T-helper 1 cell treated with Interleukin-12 subunit alpha and Interleukin-12 subunit beta and Interleukin-4 antibody, amounts not matched to agents 30 μg/mL and 1 μg/mL, for 36 hours (primary cell): Measurements from ENCODE around the gene GUCD1.

Experiments used
- H3K27ac Mint-ChIP-seq: one replicate; pipeline ENCODE4 v1.8.0; 2021; ENCODE audit warnings: mild to moderate bottlenecking, mixed read lengths
- H3K27me3 Mint-ChIP-seq: one replicate; pipeline ENCODE4 v1.8.0; 2021; ENCODE audit warnings: low read depth, mixed read lengths
- H3K36me3 Mint-ChIP-seq: one replicate; pipeline ENCODE4 v1.8.0; 2021; ENCODE audit warnings: low read depth, mixed read lengths
- H3K4me1 Mint-ChIP-seq: one replicate; pipeline ENCODE4 v1.8.0; 2021; ENCODE audit warnings: low read depth, mixed read lengths
- H3K4me3 Mint-ChIP-seq: one replicate; pipeline ENCODE4 v1.8.0; 2021; ENCODE audit warnings: mild to moderate bottlenecking, moderate library complexity, mixed read lengths
- H3K9me3 Mint-ChIP-seq: one replicate; pipeline ENCODE4 v1.8.0; 2021; ENCODE audit warnings: mixed read lengths

The GUCD1 gene

DNA sequence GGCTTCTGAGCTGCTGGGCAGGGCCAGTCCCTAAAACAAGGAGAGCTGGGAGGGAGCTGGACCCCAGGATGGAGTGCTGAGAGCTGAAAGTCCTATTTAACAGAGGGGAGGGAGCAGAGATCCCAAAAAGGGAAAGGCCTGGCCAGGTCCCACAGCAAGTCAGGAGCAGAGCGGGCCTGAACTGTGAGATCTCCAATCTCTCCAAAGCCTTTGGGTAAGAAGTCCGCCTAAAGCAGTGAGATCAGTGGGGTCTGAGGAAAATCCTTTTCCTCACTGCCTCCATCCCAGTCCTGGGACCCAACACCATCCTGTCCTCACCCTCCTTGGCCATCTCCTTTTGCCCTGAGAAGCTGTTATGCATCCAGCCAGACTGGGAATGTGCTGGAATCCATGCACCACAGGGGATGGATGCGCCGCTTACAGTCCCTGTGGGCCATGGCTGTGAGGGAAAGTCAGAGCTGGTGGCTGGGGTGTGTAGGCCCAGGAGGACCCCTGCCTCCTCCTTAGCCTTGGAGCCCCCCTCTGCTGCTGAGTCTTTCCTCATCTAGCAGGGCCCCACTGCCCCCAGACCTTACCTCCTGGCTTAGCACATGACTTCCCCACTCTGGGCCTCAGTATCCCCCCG lies 29.3 kb upstream of the GUCD1 start:
- H3K27ac Mint-ChIP-seq = no peak overlapping the region
- H3K4me3 Mint-ChIP-seq = no peak overlapping the region
- H3K9me3 Mint-ChIP-seq = no peaks in the 10 kb centered on the region
- no peaks in the 10 kb centered on the region for H3K27me3 Mint-ChIP-seq
- H3K4me1 Mint-ChIP-seq = no peaks in the 10 kb centered on the region
- no peaks in the 10 kb centered on the region for H3K36me3 Mint-ChIP-seq

DNA sequence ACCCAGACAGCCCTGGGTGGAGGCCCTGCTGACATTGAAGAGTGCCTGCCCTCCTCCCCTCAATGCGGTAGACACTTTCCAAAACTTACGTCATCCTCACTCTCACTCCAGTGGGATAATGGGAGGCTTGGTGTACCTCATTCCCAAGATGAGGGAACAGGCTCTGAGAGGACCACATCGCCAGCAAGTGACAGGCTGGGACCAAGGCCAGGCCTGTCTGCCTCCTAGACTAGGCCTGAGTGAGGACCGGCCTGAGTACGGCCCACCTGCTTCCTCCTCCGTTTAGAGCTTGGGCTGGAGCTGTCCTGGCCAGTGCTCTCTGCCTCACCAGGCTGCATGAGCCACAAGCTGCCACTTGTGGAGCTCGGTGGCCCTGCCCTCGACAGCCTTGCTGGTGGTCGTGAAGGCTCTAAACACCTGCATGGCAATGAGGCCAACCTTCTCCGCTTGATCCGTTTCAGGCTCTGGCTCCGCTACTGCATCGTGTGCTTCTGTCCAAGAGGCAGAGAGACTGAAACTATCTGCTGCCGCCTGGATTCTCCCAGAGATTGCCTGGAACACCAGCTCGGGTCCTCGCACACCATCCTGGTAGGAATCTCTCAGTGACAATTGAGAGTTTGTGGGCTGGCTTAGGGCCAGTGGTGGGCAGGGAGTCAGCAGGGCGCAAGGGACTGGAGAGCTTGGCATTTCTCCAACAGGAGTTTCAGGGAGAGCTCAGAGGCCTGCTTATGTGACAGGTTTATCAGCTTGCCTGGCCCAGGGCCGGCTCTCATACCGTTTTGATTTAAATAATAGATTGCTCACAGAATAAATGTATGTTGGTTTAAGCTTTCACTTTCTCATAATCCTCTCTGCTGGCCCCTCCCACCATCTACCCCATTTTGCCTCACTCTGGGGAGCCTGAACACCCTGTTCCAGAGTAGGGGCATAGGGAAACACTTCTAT lies 28.6 kb upstream of the GUCD1 start:
- Mint-ChIP-seq H3K4me3 (no peak overlapping the region), H3K4me1 (no peaks in the 10 kb centered on the region), H3K27ac (no peak overlapping the region), H3K9me3 (no peaks in the 10 kb centered on the region), H3K36me3 (no peaks in the 10 kb centered on the region), H3K27me3 (no peaks in the 10 kb centered on the region)

DNA sequence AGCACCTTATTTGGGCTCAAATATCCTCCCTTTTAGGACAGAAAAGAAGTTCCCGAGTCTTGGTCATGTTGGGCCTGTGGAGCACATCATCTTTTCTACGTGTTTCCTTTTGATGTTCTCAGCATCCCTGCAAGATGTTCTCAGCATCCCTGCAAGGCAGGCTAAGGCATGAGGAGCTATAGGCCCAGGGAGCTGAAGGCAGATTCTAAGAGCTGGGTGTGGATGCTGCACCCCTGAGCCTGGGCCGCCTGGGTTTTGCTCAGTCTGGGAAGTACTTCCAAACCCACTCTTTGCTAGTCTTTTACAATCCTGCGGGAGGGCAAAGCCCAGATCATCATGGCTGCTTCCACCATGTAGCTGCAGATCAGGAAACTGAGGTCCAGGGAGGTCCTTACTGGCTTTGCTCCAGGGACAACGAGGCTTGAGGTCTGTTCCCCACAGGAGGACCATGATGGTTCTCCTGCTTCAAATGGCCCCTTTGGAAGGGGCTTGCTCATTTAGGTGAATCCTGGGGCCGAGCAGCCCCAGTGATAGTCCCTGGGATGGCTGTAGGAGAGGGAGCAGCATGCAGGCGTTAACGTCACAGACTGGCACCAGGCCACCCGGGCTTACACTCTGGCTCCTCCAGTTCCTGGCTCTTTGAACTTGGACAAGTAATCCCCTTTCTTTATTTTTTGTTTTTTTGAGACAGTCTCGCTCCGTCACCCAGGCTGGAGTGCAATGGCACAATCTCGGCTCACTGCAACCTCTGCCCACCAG lies 27.3 kb upstream of the GUCD1 start:
- Mint-ChIP-seq H3K36me3 (no peaks in the 10 kb centered on the region), H3K9me3 (no peaks in the 10 kb centered on the region), H3K4me1 (no peaks in the 10 kb centered on the region), H3K27me3 (no peaks in the 10 kb centered on the region), H3K4me3 (no peak overlapping the region), H3K27ac (no peak overlapping the region)

DNA sequence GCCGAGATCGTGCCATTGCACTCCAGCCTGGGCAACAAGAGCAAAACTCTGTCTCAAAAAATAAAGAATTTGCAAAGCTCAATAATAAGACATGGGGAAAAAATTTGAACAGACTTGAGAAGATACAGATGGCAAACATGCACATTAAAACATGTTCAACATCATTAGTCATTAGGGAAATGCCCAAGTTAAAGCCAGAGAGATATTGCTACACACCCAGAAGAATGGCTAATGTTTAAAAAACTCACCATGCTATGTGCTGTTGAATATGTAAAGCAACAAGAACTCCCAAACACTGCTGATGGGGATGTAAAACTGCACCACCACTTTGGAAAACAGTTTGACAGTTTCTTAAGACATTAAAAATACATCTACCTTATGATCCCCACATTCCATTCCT lies 25.3 kb upstream of the GUCD1 start:
- no peaks in the 10 kb centered on the region for H3K27me3 Mint-ChIP-seq
- peaks cover 5% of the 10 kb centered on the region for H3K36me3 Mint-ChIP-seq
- no peaks in the 10 kb centered on the region for H3K4me1 Mint-ChIP-seq
- H3K27ac Mint-ChIP-seq = no peak overlapping the region
- H3K9me3 Mint-ChIP-seq = no peaks in the 10 kb centered on the region
- H3K4me3 Mint-ChIP-seq = no peak overlapping the region

DNA sequence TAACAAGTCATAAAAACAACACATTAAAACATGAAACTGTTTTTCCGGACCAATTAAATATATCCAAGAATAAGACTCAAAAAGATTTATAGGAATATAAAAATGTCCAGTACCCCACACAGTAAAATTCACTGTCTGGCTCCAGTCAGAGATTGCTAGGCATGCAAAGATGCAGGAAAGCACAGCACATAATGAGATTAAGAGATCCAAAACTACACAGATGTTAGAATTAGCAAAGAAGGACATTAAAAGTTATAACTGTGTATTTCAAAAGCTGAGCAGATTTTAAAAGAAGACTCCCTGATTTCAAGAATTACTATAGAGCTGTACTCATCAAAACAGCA lies 24.3 kb upstream of the GUCD1 start:
- H3K36me3 Mint-ChIP-seq = peaks cover 10% of the 10 kb centered on the region
- H3K4me3 Mint-ChIP-seq = no peak overlapping the region
- no peaks in the 10 kb centered on the region for H3K9me3 Mint-ChIP-seq
- H3K27ac Mint-ChIP-seq = no peak overlapping the region
- no peaks in the 10 kb centered on the region for H3K4me1 Mint-ChIP-seq
- no peaks in the 10 kb centered on the region for H3K27me3 Mint-ChIP-seq

DNA sequence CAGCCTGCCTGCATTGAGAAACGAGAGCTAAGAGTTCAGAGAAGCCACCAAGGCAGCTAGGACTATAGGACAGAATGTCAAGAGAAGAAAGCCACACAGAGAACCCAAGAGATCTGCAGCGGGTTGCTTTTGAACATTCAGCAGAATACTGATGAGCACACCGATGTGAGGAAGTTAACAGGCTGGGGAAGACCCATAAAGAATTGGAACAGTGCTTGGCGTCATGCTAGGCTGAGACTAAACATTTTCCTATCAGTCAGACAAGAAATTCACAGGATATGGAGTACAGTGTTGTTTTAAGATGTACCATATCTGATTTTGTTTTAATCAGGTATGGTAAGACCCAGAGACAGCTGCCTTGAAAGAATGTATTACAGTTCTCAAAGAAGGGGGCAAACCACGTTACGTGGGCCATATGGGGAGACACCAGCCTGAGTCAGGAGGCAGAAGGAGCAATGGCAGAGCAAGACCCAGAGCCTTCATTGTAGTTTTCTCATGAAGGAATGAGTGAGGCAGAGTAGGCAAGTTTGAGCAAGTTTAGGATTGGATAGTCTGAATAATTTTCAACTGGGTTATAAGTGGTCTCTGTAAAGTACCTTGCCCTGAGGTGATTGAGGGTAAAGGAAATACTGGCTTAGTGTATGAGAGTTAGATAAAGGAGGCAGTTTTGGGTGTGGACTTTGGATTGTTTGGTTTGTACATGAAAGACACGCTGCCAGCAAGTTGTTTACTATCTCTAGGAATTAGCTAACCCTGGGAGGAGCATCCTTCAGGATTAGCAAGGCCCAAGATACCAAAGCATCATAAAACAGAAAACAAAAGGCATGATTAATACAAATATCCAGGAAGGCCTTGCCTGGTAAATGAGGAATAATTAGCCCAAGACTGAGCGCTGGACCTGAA lies 23.7 kb upstream of the GUCD1 start:
- Mint-ChIP-seq H3K4me3 (no peak overlapping the region), H3K36me3 (peaks cover 10% of the 10 kb centered on the region), H3K4me1 (no peaks in the 10 kb centered on the region), H3K9me3 (no peaks in the 10 kb centered on the region), H3K27ac (no peak overlapping the region), H3K27me3 (no peaks in the 10 kb centered on the region)

DNA sequence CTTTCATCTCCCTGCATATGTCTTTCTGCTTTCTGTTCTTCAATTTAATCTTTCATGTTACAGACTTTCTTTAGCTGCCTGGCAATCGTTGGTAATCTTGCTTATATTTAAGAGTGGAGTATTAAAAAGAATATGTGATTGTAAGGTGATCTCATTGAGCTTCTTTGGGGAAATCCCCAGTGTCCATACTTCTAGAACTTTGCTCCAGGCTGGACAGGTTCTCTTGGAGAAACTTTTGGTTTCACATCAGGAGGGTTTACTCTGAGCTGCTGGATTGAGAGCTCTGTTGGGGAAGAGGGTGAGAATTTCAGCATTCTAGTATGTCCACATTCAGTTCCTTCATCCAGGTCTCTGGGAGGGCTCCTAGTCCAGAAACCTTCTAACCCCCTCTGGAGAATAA lies 21.8 kb upstream of the GUCD1 start:
- no peak overlapping the region for H3K27ac Mint-ChIP-seq
- no peaks in the 10 kb centered on the region for H3K27me3 Mint-ChIP-seq
- peaks cover 23% of the 10 kb centered on the region for H3K36me3 Mint-ChIP-seq
- H3K4me1 Mint-ChIP-seq = no peaks in the 10 kb centered on the region
- no peaks in the 10 kb centered on the region for H3K9me3 Mint-ChIP-seq
- no peak overlapping the region for H3K4me3 Mint-ChIP-seq

DNA sequence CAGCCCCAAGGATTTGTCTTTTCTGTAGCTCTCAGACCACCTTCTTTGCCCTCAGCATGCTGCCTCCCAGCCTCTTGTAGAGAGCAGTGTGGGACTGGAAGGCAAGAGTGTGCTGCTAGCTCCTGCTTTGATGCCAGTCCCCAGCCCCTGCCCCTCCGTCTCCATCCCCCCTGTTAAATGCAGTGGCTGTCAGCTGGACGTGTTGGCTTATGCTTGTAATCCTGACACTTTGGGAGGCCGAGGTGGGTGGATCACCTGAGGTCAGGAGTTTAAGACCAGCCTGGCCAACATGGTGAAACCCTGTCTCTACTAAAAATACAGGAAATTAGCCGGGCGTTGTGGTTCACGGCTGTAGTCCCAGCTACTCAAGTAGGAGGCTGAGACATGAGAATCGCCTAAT lies 16.3 kb upstream of the GUCD1 start:
- H3K36me3 Mint-ChIP-seq = peaks cover 42% of the 10 kb centered on the region
- H3K27ac Mint-ChIP-seq = no peak overlapping the region
- H3K9me3 Mint-ChIP-seq = no peaks in the 10 kb centered on the region
- H3K4me3 Mint-ChIP-seq = no peak overlapping the region
- no peaks in the 10 kb centered on the region for H3K4me1 Mint-ChIP-seq
- no peaks in the 10 kb centered on the region for H3K27me3 Mint-ChIP-seq

DNA sequence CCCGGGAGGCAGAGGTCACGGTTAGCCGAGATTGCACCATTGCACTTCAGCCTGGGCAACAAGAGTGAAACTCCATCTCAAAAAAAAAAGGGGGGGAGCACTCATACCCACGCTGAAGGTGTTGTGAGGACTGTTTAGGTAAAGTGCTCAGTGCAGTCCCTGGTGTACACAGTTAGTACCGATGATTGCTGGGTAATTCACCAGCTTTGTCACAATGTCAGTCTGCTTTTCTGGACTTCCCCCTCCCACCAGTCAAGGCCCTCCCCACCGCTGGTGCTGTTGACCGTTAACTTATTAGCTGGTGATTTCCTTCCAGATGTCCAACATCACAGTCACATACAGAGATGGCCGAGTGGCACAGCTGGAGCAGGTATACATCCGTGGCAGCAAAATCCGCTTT lies 12.7 kb upstream of the GUCD1 start:
- Mint-ChIP-seq H3K27ac (no peak overlapping the region), H3K4me3 (no peak overlapping the region), H3K27me3 (no peaks in the 10 kb centered on the region), H3K4me1 (peaks cover 6% of the 10 kb centered on the region), H3K9me3 (no peaks in the 10 kb centered on the region), H3K36me3 (peaks cover 39% of the 10 kb centered on the region)

DNA sequence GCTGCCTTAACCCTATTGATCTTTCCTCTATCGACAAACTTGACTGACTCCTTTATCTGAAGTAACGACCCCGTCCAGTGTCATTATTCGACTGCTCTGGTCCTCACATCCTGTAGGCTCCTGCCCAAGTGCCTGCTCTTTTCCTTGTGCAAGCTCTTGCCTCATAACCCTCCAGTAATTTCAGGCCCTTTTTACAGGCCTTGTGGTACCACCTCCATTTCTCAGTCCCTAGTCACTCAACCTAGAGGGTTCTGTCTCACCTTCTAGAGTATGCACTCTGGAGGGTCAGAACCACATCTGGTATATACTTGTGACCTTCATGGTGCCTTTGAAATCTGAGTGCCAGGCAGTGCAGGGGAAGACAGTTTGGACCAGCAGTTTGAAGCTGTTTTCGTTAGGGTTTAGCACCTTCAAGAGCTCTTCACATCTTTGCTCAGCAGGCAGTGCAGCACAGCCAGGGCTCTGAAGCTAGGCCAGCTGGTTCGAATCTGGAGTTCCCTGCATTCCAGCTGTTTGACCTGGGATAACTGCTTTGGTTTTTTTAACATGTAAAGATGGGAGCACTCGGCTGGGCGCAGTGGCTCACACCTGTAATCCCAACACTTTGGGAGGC lies 12.1 kb upstream of the GUCD1 start:
- Mint-ChIP-seq H3K4me1 (peaks cover 7% of the 10 kb centered on the region), H3K27me3 (no peaks in the 10 kb centered on the region), H3K9me3 (no peaks in the 10 kb centered on the region), H3K4me3 (no peak overlapping the region), H3K36me3 (peaks cover 33% of the 10 kb centered on the region), H3K27ac (no peak overlapping the region)

DNA sequence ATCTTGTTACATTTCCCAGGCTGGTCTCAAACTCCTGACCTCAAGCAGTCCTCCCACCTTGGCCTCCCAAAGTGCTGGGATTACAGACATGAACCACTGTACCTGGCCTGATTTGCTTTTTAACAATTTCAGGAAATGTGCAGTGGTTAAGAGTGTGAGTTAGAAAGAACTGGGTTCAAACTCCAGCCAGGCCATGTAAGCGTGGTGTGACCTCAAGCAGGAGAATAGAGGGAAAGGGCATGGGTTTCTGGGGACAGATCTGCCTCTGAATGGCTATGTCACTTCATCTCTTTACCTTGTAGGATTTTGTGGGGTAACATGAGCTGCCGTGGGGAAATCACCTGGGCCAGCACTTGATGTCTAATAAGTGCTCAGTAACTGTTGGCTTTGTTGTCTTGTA lies 10.1 kb upstream of the GUCD1 start:
- H3K9me3 Mint-ChIP-seq = no peaks in the 10 kb centered on the region
- H3K27me3 Mint-ChIP-seq = no peaks in the 10 kb centered on the region
- no peak overlapping the region for H3K27ac Mint-ChIP-seq
- no peak overlapping the region for H3K4me3 Mint-ChIP-seq
- peaks cover 9% of the 10 kb centered on the region for H3K4me1 Mint-ChIP-seq
- peaks cover 30% of the 10 kb centered on the region for H3K36me3 Mint-ChIP-seq

DNA sequence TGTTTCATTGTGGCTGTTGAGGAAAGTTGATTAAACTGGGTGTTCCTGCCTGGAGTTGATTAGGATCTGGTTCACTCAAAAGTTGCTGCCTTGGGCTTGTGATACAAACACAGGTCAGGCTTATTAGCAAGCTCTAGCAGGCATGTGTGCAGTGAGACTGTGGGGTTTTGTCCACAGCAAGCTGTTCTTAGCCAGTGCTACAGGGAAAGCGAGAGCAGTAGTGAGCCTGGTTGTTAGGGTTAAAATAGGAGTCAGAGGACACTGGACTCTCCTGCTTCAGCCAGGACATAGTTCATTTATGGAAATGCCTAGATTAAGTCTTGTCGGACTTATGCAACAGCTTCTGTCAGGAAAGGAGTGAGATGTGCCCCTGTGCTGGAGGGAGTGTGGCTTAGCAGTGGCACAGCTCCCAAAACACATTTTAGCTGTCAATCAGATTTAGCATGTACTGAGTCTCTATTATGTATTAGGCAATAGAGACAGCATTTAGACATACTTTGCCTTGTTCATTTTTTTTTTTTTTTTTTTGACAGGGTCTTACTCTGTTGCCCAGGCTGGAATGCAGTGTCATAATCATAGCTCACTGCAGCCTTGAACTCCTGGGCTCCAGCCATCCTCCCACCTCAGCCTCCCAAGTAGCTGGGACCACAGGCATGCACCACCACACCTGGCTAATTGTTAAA lies 9.6 kb upstream of the GUCD1 start:
- Mint-ChIP-seq H3K27ac (peak overlapping the region; percentile 3), H3K9me3 (no peaks in the 10 kb centered on the region), H3K36me3 (peaks cover 26% of the 10 kb centered on the region), H3K4me3 (no peak overlapping the region), H3K4me1 (peaks cover 9% of the 10 kb centered on the region), H3K27me3 (no peaks in the 10 kb centered on the region)

DNA sequence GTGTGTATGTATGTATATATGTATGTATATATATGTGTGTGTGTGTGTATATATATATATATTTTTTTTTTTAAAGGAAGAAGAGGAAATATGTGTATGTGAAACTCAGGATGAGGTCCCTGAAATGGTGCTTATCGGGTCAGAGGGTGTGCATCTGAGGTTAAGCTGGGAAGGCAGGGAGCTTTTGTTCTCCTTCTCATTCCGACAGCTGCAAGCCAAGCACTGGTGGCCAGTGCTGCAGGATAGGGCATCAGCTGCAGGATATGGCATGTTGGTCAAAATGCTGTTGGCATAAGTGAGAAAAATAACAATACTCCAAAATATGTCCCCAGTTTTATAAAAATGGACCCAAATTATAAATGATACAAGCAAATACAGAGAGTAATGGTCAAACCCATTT lies 8.3 kb upstream of the GUCD1 start:
- no peak overlapping the region for H3K27ac Mint-ChIP-seq
- H3K4me1 Mint-ChIP-seq = peaks cover 18% of the 10 kb centered on the region
- peaks cover 26% of the 10 kb centered on the region for H3K36me3 Mint-ChIP-seq
- no peaks in the 10 kb centered on the region for H3K9me3 Mint-ChIP-seq
- no peak overlapping the region for H3K4me3 Mint-ChIP-seq
- H3K27me3 Mint-ChIP-seq = no peaks in the 10 kb centered on the region
